Fibroblast of lung (primary cell): ENCODE measurements around the gene DMAC2L. TPM values are rescaled to one million over a fixed set of nuclear protein-coding genes. Genes with fewer than 3 reads are reported as not detected.

Experiments
- DNase-seq, 2 donors: peaks; one replicate each; pipeline versions ENCODE4 v3.0.0 to v3.0.0-alpha.2; 2010; ENCODE audit warnings: low read depth in 2 of 2
- H2AFZ ChIP-seq: 2 replicates; pipeline ENCODE4 v1.5.1; 2012; ENCODE audit warnings: low read length, control low read depth, inconsistent platforms
- H3K27ac ChIP-seq: 2 replicates; pipeline ENCODE4 v1.5.1; 2011; ENCODE audit warnings: low read length, control low read depth; ENCODE audit not compliant: insufficient read depth
- H3K27me3 ChIP-seq: 2 replicates; pipeline ENCODE4 v1.5.1; 2011; ENCODE audit warnings: mild to moderate bottlenecking, low read length; ENCODE audit not compliant: control insufficient read depth, insufficient read depth
- H3K36me3 ChIP-seq: 2 replicates; pipeline ENCODE4 v1.5.1; 2011; ENCODE audit warnings: low read length; ENCODE audit not compliant: control insufficient read depth, insufficient read depth
- H3K4me1 ChIP-seq: 2 replicates; pipeline ENCODE4 v1.5.1; 2011; ENCODE audit warnings: low read length; ENCODE audit not compliant: control insufficient read depth, insufficient read depth; ENCODE audit errors: extremely low read depth
- H3K4me2 ChIP-seq: 2 replicates; pipeline ENCODE4 v1.5.1; 2011; ENCODE audit warnings: low read length, control low read depth; ENCODE audit not compliant: insufficient read depth; ENCODE audit errors: extremely low read depth
- H3K4me3 ChIP-seq, 4 experiments: fragments of 200-600 bp in 1 of 4; sonication (generic) in 1 of 4; replicated peaks in 1 of 4; 2 replicates each; pipeline ENCODE4 v1.5.1; 2011 to 2016; ENCODE audit warnings: low read length in 4 of 4, low read depth in 3 of 4, mild to moderate bottlenecking in 3 of 4, control low read depth in 2 of 4, inconsistent platforms in 1 of 4, mixed read lengths in 1 of 4; ENCODE audit not compliant: insufficient read depth in 1 of 4; ENCODE audit errors: control extremely low read depth in 1 of 4
- H3K79me2 ChIP-seq: 2 replicates; pipeline ENCODE4 v1.5.1; 2012; ENCODE audit warnings: mild to moderate bottlenecking, low read length, inconsistent platforms; ENCODE audit not compliant: control insufficient read depth, insufficient read depth
- H3K9ac ChIP-seq: 2 replicates; pipeline ENCODE4 v1.5.1; 2011; ENCODE audit warnings: mild to moderate bottlenecking, low read length, control low read depth; ENCODE audit not compliant: insufficient read depth
- H3K9me3 ChIP-seq: 2 replicates; pipeline ENCODE4 v1.5.1; 2012; ENCODE audit warnings: low read depth, low read length; ENCODE audit not compliant: control insufficient read depth, insufficient read depth
- H4K20me1 ChIP-seq: 2 replicates; pipeline ENCODE4 v1.5.1; 2011; ENCODE audit warnings: low read length; ENCODE audit not compliant: control insufficient read depth, insufficient read depth; ENCODE audit errors: extremely low read depth
- CTCF ChIP-seq, 2 donors: IDR thresholded peaks in 1 of 2; conservative IDR thresholded peaks in 1 of 2; 1 replicate in 1 of 2; 2 replicates in 1 of 2; pipeline ENCODE4 v1.5.1; 2011 to 2012; ENCODE audit warnings: low read length in 2 of 2, control low read depth in 1 of 2, inconsistent platforms in 1 of 2, low read depth in 1 of 2, mild to moderate bottlenecking in 1 of 2
- EZH2 ChIP-seq: IDR thresholded peaks from 2 replicates; pipeline ENCODE4 v1.5.1; 2012; ENCODE audit warnings: low read length, control low read depth, mild to moderate bottlenecking; ENCODE audit errors: missing control alignments
- polyA plus RNA-seq, 2 donors: library from polyadenylated mRNA; depleted of rRNA in 1 of 2; stranded (reverse) in 1 of 2; unstranded in 1 of 2; fragments of >200 nt; gene quantifications; 2 replicates each; pipeline ENCODE4 v1.2.1, GENCODE V29; 2011 to 2012; ENCODE audit warnings: missing spikeins in 1 of 2
- total RNA-seq: library from RNA; depleted of rRNA; stranded (reverse); fragments of >200 nt; gene quantifications from 2 replicates; pipeline ENCODE4 v1.2.1, GENCODE V29; 2014

The DMAC2L gene
- total and polyA plus RNA-seq, 2 donors (not counting 1 experiment from before 2014, with no cell fraction given) = 4.8 to 17.6 TPM

GRCh38 chr14:50319293-50319692 is 7.2 kb downstream of the DMAC2L start:
- DNase-seq = peak in 1 of 2 donors; percentile 30
- Histone ChIP-seq H3K36me3 (peaks cover 3% of the 10 kb centered on the region), H4K20me1 (no peaks in the 10 kb centered on the region), H3K27me3 (no peaks in the 10 kb centered on the region), H3K4me2 (no peak overlapping the region), H3K9me3 (no peaks in the 10 kb centered on the region), H3K79me2 (peaks cover 3% of the 10 kb centered on the region), H3K9ac (no peak overlapping the region), H3K27ac (no peak overlapping the region), H3K4me1 (peaks cover 15% of the 10 kb centered on the region), H3K4me3 (no peak overlapping the region), H2AFZ (no peak overlapping the region)
- TF ChIP-seq EZH2 (no peak), CTCF (conservative IDR thresholded peaks at IDR 0.05 in 1 of 2, IDR thresholded peaks at IDR 0.05 in 1 of 2; ENCODE audit: low read depth in 1 of 2, low read length in 2 of 2) (no peak)

DNA sequence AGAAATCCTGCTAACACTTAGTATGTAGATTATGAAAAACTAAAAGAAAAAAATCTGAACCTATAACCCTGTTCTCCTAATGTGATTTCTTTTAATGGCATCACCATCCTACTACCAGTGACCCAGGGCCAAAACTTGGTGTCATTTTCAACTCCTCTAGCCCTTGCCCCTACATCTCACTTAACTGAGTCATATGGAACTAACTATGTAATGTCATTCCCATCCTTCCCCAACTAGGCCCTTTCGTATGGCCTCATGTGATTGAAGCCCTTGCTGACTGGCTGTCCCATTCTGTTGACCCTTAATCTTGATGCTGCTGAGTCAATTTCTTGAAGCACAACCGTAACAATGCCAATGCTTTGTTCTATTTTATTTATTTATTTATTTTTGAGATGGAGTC is 7.6 kb downstream of the DMAC2L start:
- Histone ChIP-seq H3K27ac (peak overlapping the region; percentile 55), H3K36me3 (peaks cover 3% of the 10 kb centered on the region), H3K27me3 (no peaks in the 10 kb centered on the region), H3K4me3 (no peak overlapping the region), H3K4me1 (peaks cover 15% of the 10 kb centered on the region), H3K4me2 (no peak overlapping the region), H3K79me2 (peaks cover 3% of the 10 kb centered on the region), H4K20me1 (no peaks in the 10 kb centered on the region), H3K9ac (no peak overlapping the region), H3K9me3 (no peaks in the 10 kb centered on the region), H2AFZ (no peak overlapping the region)
- peak in 1 of 2 donors; percentile 31 for DNase-seq
- no peak for TF ChIP-seq CTCF (conservative IDR thresholded peaks at IDR 0.05 in 1 of 2, IDR thresholded peaks at IDR 0.05 in 1 of 2; ENCODE audit: low read depth in 1 of 2, low read length in 2 of 2)
- no peak for TF ChIP-seq EZH2

DNA sequence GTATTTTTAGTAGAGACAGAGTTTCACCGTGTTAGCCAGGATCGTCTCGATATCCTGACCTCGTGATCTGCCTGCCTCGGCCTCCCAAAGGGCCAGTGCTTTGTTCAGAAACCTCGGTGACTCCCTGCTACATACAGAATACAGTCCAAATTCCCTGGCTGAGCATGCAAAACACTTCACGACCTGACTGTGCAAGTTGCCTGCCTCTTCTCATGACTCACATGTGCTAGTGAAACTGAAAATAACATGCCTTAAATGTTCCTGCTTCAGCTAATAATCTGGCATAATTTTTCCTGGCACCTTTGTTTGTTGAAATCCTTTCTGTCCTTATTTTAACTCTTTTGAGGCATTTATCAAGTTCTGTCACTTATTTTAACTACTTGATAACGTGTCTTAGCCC is 8.2 kb downstream of the DMAC2L start:
- DNase-seq = peak; percentile 65 to 69
- no peak overlapping the region for H3K9ac ChIP-seq
- peak overlapping the region in 2 of 4 experiments; percentile 38 to 45 for H3K4me3 ChIP-seq

More for the DNA sequence above, 8.2 kb downstream of the DMAC2L start:
- peaks cover 15% of the 10 kb centered on the region for H3K4me1 ChIP-seq
- no peak overlapping the region for H2AFZ ChIP-seq
- peaks cover 3% of the 10 kb centered on the region for H3K79me2 ChIP-seq
- no peaks in the 10 kb centered on the region for H3K9me3 ChIP-seq
- peak overlapping the region; percentile 36 for H3K4me2 ChIP-seq
- peaks cover 3% of the 10 kb centered on the region for H3K36me3 ChIP-seq
- no peaks in the 10 kb centered on the region for H4K20me1 ChIP-seq
- no peaks in the 10 kb centered on the region for H3K27me3 ChIP-seq
- peak overlapping the region; percentile 55 for H3K27ac ChIP-seq
- no peak for TF ChIP-seq CTCF (conservative IDR thresholded peaks at IDR 0.05 in 1 of 2, IDR thresholded peaks at IDR 0.05 in 1 of 2; ENCODE audit: low read depth in 1 of 2, low read length in 2 of 2)
- no peak for TF ChIP-seq EZH2
